Coronary artery (tissue), 2 donors: Measurements from ENCODE around the gene OPCML.

Experiments used
- DNase-seq: peaks from one replicate; pipeline ENCODE4 v3.0.0-alpha.2; 2017; ENCODE audit warnings: low spot score
- H3K27ac ChIP-seq, 2 donors: fragments of 200-600 bp; sonication (generic); one replicate each; pipeline ENCODE4 v1.5.1; 2016 to 2019
- H3K4me3 ChIP-seq: fragments of 200-600 bp; sonication (generic); 2 replicates; pipeline ENCODE4 v1.5.1; 2016; ENCODE audit warnings: mild to moderate bottlenecking, moderate library complexity
- CTCF ChIP-seq: fragments of 200-600 bp; sonication (generic); IDR thresholded peaks from one replicate; pipeline ENCODE4 v1.5.1; 2019; ENCODE audit warnings: antibody characterized with exemption

Gene OPCML

GRCh38 chr11:133418218-133418617, 114.1 kb downstream of the OPCML start:
- no peak for TF ChIP-seq CTCF
- no peak for DNase-seq
- H3K4me3 ChIP-seq: no peak overlapping the region
- H3K27ac ChIP-seq: no peak overlapping the region

- Histone ChIP-seq H3K4me3 (no peak overlapping the region), H3K27ac (no peak overlapping the region)
- TF ChIP-seq CTCF: no peak
- DNase-seq: no peak
These were observed 117.8 kb downstream of the OPCML start for GRCh38 chr11:133414506-133414905.

GRCh38 chr11:133413703-133414102, 118.6 kb downstream of the OPCML start:
- Histone ChIP-seq H3K27ac (no peak overlapping the region), H3K4me3 (no peak overlapping the region)
- no peak for DNase-seq
- TF ChIP-seq CTCF: no peak

- no peak overlapping the region for H3K27ac ChIP-seq
- DNase-seq: no peak
- no peak overlapping the region for H3K4me3 ChIP-seq
- no peak for TF ChIP-seq CTCF
These were observed 122.5 kb downstream of the OPCML start for GRCh38 chr11:133409799-133410198.

GRCh38 chr11:133408936-133409335, 123.4 kb downstream of the OPCML start:
- no peak overlapping the region for H3K4me3 ChIP-seq
- no peak overlapping the region for H3K27ac ChIP-seq
- TF ChIP-seq CTCF: no peak
- no peak for DNase-seq

- DNase-seq: no peak
- TF ChIP-seq CTCF: no peak
- H3K4me3 ChIP-seq: no peak overlapping the region
- H3K27ac ChIP-seq: no peak overlapping the region
These were observed 123.9 kb downstream of the OPCML start for GRCh38 chr11:133408402-133408801.

GRCh38 chr11:133406489-133406888, 125.8 kb downstream of the OPCML start:
- no peak overlapping the region for H3K4me3 ChIP-seq
- no peak for TF ChIP-seq CTCF
- no peak overlapping the region for H3K27ac ChIP-seq
- no peak for DNase-seq
